Measurements from ENCODE around the gene FBN2.

FBN2 gene

DNA sequence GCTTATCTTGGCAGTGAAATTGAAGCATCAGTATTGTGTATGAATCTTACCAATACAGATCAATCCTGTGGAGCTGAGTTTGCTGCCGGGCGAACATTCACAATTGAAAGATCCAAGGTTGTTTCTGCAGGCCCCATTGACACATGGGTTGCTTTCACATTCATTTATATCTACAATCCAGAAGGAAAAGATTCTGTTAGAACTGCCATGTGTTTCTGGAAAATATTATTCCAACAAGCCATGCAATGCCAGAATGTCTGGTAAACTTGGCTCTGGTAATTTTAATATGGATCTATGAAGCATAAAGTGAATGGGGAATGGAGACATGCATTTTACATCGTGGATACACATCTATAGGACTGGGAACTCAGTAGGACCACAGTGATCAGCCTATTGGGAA is 180.8 kb downstream of the FBN2 start:
- DNase-seq (ENCODE audit: low read depth) = no peak
- TF ChIP-seq, protein P1, sequence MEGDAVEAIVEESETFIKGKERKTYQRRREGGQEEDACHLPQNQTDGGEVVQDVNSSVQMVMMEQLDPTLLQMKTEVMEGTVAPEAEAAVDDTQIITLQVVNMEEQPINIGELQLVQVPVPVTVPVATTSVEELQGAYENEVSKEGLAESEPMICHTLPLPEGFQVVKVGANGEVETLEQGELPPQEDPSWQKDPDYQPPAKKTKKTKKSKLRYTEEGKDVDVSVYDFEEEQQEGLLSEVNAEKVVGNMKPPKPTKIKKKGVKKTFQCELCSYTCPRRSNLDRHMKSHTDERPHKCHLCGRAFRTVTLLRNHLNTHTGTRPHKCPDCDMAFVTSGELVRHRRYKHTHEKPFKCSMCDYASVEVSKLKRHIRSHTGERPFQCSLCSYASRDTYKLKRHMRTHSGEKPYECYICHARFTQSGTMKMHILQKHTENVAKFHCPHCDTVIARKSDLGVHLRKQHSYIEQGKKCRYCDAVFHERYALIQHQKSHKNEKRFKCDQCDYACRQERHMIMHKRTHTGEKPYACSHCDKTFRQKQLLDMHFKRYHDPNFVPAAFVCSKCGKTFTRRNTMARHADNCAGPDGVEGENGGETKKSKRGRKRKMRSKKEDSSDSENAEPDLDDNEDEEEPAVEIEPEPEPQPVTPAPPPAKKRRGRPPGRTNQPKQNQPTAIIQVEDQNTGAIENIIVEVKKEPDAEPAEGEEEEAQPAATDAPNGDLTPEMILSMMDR (IDR thresholded peaks at IDR 0.05; ENCODE audit: insufficient read depth, low read depth, low read length, missing control alignments) = no peak
- H3K4me3 ChIP-seq (ENCODE audit: low read length) = no peak overlapping the region

- no peak for DNase-seq (ENCODE audit: low read depth)
- no peak overlapping the region for H3K4me3 ChIP-seq (ENCODE audit: low read length)
- TF ChIP-seq, protein P1 (IDR thresholded peaks at IDR 0.05; ENCODE audit: insufficient read depth, low read depth, low read length, missing control alignments) = no peak
Observed at GRCh38 chr5:128355961-128356360, 182.1 kb downstream of the FBN2 start.

DNA sequence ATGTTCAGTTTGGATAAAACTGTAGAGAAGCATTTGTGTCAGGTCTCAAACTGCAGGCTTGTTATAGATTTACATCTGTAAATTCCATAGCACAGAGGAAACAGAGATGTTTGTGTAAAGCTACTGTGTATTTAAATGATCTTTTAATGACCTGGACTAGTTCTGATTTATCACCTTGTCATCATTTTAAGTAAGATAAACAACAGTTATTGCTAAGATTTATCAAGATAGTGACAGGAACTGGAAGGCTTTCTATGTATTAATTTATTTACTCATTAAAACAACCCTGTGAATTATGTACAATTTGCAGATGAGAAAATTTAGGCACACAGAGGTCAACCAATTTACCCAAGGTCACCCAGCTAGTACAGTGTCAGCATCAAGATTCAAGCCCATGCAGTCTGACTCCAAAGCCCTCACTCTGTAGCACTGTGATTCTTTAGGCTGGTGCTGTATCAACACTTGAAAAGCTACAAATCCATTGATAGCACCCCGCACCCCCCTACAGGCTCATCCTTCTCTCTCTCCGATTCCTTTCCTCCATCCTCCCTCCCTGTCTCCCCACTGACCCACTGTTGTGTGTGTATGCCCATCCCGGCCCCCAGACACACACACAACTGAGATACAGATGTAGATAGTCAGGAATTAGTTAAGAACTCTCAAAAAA is 184.5 kb downstream of the FBN2 start:
- DNase-seq (ENCODE audit: low read depth) = no peak
- no peak overlapping the region for H3K4me3 ChIP-seq (ENCODE audit: low read length)
- TF ChIP-seq, protein P1 (IDR thresholded peaks at IDR 0.05; ENCODE audit: insufficient read depth, low read depth, low read length, missing control alignments) = no peak

DNA sequence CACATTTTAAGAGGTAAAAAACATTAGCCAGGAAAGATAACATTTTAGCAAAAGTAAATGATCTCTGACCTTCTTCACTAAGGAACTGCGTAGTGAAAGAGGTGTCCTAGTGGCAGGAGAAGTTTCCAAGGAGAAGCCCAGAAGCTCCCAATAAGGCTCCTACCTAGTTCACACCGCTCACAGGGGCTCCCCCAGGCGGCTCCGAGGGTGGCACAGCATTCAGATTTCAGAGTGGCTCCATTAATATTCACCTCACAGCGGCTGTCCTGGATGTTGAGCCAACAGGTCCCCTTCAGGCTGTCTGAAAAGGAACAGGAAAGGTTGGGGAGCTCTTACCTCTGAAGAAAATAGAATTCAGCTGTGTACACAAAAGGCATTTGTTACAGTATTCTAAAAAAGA is 187.3 kb downstream of the FBN2 start:
- TF ChIP-seq, protein P1 (IDR thresholded peaks at IDR 0.05; ENCODE audit: insufficient read depth, low read depth, low read length, missing control alignments) = no peak
- no peak for DNase-seq (ENCODE audit: low read depth)
- H3K4me3 ChIP-seq (ENCODE audit: low read length) = no peak overlapping the region

- TF ChIP-seq, protein P1 (IDR thresholded peaks at IDR 0.05; ENCODE audit: insufficient read depth, low read depth, low read length, missing control alignments) = no peak
- peak; percentile 98 for DNase-seq (ENCODE audit: low read depth)
- no peak overlapping the region for H3K4me3 ChIP-seq (ENCODE audit: low read length)
Observed at GRCh38 chr5:128349044-128349858, 188.8 kb downstream of the FBN2 start.

DNA sequence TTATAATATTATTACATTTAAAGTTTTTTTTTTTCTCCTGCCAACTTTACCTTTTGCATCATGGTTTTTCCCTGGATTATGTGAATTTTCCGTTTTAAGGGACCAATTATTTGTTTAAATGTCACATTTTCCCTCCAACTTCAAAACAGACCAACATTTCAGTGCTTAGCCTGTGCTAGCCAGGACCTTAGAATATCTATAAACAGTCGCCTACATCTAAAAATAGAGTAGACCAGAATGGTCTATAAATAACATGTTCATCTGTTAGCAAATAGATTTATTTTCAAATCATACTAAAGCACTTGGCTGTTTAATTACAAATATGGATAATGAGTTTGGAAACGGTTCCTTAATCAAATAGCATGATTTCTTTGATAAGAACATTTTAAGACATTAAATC is 192.0 kb downstream of the FBN2 start:
- TF ChIP-seq, protein P1 (IDR thresholded peaks at IDR 0.05; ENCODE audit: insufficient read depth, low read depth, low read length, missing control alignments) = no peak
- DNase-seq (ENCODE audit: low read depth) = no peak

More for the DNA sequence above, 192.0 kb downstream of the FBN2 start:
- no peak overlapping the region for H3K4me3 ChIP-seq (ENCODE audit: low read length)

Data from epithelial cell of esophagus (primary cell).